Fibroblast of the aortic adventitia (primary cell): ENCODE data around the gene ITPRID1. TPM values are rescaled to one million over a fixed set of nuclear protein-coding genes. Genes with fewer than 3 reads are reported as not detected.

Source experiments
- DNase-seq: peaks from one replicate; pipeline ENCODE4 v3.0.0-alpha.2; 2010; ENCODE audit warnings: low read depth
- H3K4me3 ChIP-seq: 2 replicates; pipeline ENCODE4 v1.5.1; 2011; ENCODE audit warnings: low read depth, mild to moderate bottlenecking, control low read depth, low read length, moderate library complexity
- total RNA-seq: library from RNA; depleted of rRNA; stranded (reverse); fragments of >200 nt; gene quantifications from 2 replicates; pipeline ENCODE4 v1.2.3, GENCODE V29; 2012; ENCODE audit warnings: low replicate concordance
- TF ChIP-seq, protein P1 (sequence below): IDR thresholded peaks from 2 replicates; pipeline ENCODE4 v1.5.1; 2011; ENCODE audit warnings: mild to moderate bottlenecking, low read length, control low read depth, inconsistent platforms; ENCODE audit not compliant: insufficient read depth

The ITPRID1 gene
- total RNA-seq, 1 donor: not detected

GRCh38 chr7:31490796-31491314 is 23.0 kb upstream of the ITPRID1 start:
- TF ChIP-seq, protein P1, sequence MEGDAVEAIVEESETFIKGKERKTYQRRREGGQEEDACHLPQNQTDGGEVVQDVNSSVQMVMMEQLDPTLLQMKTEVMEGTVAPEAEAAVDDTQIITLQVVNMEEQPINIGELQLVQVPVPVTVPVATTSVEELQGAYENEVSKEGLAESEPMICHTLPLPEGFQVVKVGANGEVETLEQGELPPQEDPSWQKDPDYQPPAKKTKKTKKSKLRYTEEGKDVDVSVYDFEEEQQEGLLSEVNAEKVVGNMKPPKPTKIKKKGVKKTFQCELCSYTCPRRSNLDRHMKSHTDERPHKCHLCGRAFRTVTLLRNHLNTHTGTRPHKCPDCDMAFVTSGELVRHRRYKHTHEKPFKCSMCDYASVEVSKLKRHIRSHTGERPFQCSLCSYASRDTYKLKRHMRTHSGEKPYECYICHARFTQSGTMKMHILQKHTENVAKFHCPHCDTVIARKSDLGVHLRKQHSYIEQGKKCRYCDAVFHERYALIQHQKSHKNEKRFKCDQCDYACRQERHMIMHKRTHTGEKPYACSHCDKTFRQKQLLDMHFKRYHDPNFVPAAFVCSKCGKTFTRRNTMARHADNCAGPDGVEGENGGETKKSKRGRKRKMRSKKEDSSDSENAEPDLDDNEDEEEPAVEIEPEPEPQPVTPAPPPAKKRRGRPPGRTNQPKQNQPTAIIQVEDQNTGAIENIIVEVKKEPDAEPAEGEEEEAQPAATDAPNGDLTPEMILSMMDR: no peak
- DNase-seq: no peak
- H3K4me3 ChIP-seq: no peak overlapping the region

- TF ChIP-seq, protein P1: no peak
- H3K4me3 ChIP-seq: no peak overlapping the region
- no peak for DNase-seq
Observed at GRCh38 chr7:31492086-31492485, 21.8 kb upstream of the ITPRID1 start.

- H3K4me3 ChIP-seq: no peak overlapping the region
- DNase-seq: peak; percentile 8
- TF ChIP-seq, protein P1: no peak
Observed at GRCh38 chr7:31493714-31494181, 20.1 kb upstream of the ITPRID1 start.

- no peak overlapping the region for H3K4me3 ChIP-seq
- no peak for DNase-seq
- TF ChIP-seq, protein P1: no peak
Observed at GRCh38 chr7:31494421-31494820, 19.5 kb upstream of the ITPRID1 start.

- DNase-seq: no peak
- H3K4me3 ChIP-seq: no peak overlapping the region
Observed at GRCh38 chr7:31495653-31496052, 18.2 kb upstream of the ITPRID1 start.

GRCh38 chr7:31497516-31497915 is 16.4 kb upstream of the ITPRID1 start:
- DNase-seq: no peak
- TF ChIP-seq, protein P1: no peak
- H3K4me3 ChIP-seq: no peak overlapping the region

More at GRCh38 chr7:31495653-31496052, 18.2 kb upstream of the ITPRID1 start:
- TF ChIP-seq, protein P1: no peak

DNA sequence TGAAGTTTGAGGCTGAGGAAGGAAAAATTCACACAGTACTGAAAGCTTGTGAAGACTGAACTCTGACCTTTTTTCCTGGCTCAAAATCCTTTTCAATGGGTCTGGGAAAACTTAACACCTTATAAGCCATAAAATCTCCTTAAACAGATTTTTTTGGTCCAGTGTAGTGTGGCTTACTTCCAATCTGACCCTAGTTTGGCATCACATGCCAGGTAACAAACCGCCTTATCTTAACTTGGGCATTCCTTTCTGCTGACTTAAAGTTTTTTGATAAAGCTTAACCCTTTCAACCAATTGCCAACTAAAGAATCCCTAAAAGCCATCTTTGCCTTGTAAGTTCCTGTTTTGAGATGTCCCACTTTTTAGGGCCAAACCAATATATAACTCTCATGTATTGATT is 13.2 kb upstream of the ITPRID1 start:
- TF ChIP-seq, protein P1: no peak
- no peak overlapping the region for H3K4me3 ChIP-seq

More for the DNA sequence above, 13.2 kb upstream of the ITPRID1 start:
- DNase-seq: no peak
